HepG2 (cell line): ENCODE results near the gene HSF2BP. TPM values are rescaled to one million over a fixed set of nuclear protein-coding genes. Genes with fewer than 3 reads are reported as not detected.
A peak's percentile ranks its signal among the peaks of the same experiment; 100 is the strongest.

Experiments used
- NFYC ChIP-seq: IDR thresholded peaks from 2 replicates; pipeline ENCODE4 v1.6.1; 2016; ENCODE audit warnings: missing genetic modification reagents, missing compliant biosample characterization
- NONO ChIP-seq, 2 experiments: fragments of 450-650 bp in 1 of 2; sonication (generic) in 1 of 2; formaldehyde crosslinking in 1 of 2; IDR thresholded peaks in 1 of 2; conservative IDR thresholded peaks in 1 of 2; 2 replicates each; pipeline versions ENCODE4 v1.6.1 to v1.8.0; 2017 to 2022; ENCODE audit warnings: mild to moderate bottlenecking in 1 of 2, missing genetic modification reagents in 1 of 2, moderate library complexity in 1 of 2
- PTBP1 ChIP-seq: fragments of 200-400 bp; formaldehyde crosslinking; IDR thresholded peaks from 2 replicates; pipeline ENCODE4 v1.6.1; 2018; ENCODE audit warnings: low read length, low read depth; ENCODE audit not compliant: poor library complexity, severe bottlenecking
- SNAPC2 ChIP-seq: sonication (generic); formaldehyde crosslinking; IDR thresholded peaks from 2 replicates; pipeline ENCODE4 v1.8.1; 2022; ENCODE audit warnings: mild to moderate bottlenecking, missing genetic modification reagents
- TBX2 ChIP-seq: sonication (generic); formaldehyde crosslinking; IDR thresholded peaks from 2 replicates; pipeline ENCODE4 v1.5.0; 2020; ENCODE audit warnings: missing genetic modification reagents, mild to moderate bottlenecking, borderline replicate concordance
- ZNF547 ChIP-seq: sonication (generic); formaldehyde crosslinking; IDR thresholded peaks from 2 replicates; pipeline ENCODE4 v1.5.1; 2020; ENCODE audit warnings: mild to moderate bottlenecking, missing genetic modification reagents
- polyA plus RNA-seq, 8 experiments: library from polyadenylated mRNA; depleted of rRNA in 3 of 8; stranded (reverse) in 7 of 8; unstranded in 1 of 8; fragments of >200 nt; fragmentation: Illumina TruSeq in 4 of 8; extraction: Trizol in 4 of 8; gene quantifications; 2 replicates each; pipeline versions ENCODE4 v1.2.1 to v1.2.3, GENCODE V29; 2011 to 2016; ENCODE audit warnings: low read depth in 4 of 8, missing spikeins in 1 of 8, mixed read lengths in 1 of 8; ENCODE audit not compliant: insufficient read depth in 1 of 8
- total RNA-seq, 5 experiments: library from RNA; depleted of rRNA; stranded (reverse); fragments of >200 nt; fragmentation: Illumina TruSeq; extraction: Trizol; gene quantifications; 2 replicates each; pipeline ENCODE4 v1.2.3, GENCODE V29; 2016; ENCODE audit warnings: low read depth in 1 of 5
- TF ChIP-seq, protein P1 (sequence below): sonication (generic); formaldehyde crosslinking; IDR thresholded peaks from 2 replicates; pipeline ENCODE4 v1.4.0; 2020; ENCODE audit warnings: missing genetic modification reagents
- TF ChIP-seq, protein P2 (sequence below), 2 experiments: sonication (generic) in 1 of 2; formaldehyde crosslinking in 1 of 2; IDR thresholded peaks; 2 replicates each; pipeline versions ENCODE4 v1.6.1 to v1.9.0; 2014 to 2022; ENCODE audit warnings: antibody characterized with exemption in 1 of 2, borderline replicate concordance in 1 of 2, inconsistent platforms in 1 of 2, low read depth in 1 of 2, missing genetic modification reagents in 1 of 2
- TF ChIP-seq, protein P3 (sequence below): IDR thresholded peaks from 2 replicates; pipeline ENCODE4 v1.6.1; 2012; ENCODE audit warnings: low read depth, low read length, improper control_type of control experiment
- TF ChIP-seq, protein P4 (sequence below): sonication (generic); formaldehyde crosslinking; IDR thresholded peaks from 2 replicates; pipeline ENCODE4 v1.9.0; 2022; ENCODE audit warnings: missing genetic modification reagents, mild to moderate bottlenecking, borderline replicate concordance
- TF ChIP-seq, protein P5 (sequence below): sonication (generic); formaldehyde crosslinking; IDR thresholded peaks from 2 replicates; pipeline ENCODE4 v1.4.0; 2020; ENCODE audit warnings: missing genetic modification reagents

Gene HSF2BP
- total and polyA plus RNA-seq, 2 of the 13 experiments (the other 11 are each of a cell fraction or from before 2014, with no cell fraction given) = 0.67 to 2.2 TPM

DNA sequence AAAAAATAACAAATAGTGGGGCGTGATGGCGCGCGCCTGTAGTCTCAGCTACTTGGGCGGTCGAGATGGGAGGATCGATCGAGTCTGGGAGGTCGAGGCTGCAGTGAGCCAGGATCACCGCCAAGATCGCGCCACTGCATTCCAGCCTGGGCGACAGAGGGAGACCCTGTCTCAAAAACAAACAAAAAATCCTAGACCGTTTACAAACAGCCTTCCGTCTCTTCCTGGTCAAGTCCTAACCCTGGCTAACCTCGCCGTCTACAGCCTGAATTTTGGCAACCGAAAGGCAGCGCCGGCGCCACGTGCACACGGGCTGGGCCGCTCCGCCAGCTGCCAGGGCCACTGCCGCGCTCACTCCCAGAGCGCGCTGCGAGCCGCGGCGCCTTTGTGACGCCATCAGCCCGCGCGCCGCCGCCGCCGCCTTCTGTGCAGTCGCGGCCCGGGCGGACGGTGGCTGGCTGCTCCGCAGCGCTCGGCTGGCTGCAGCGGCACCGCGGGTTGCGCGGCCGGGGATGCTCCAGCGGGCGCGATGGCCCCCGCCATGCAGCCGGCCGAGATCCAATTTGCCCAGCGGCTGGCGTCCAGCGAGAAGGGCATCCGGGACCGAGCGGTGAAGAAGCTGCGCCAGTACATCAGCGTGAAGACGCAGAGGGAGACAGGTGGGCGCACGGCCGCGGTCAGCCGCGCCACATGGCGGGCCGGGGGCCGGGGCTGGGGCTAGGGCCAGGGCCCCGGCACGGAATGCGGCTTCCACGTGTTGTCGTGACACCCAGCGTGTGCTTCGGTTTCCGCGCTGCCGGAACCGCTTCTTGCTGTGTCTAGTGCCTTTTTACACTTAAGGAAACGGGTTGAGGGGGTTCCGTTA, at the start of gene HSF2BP, which contains the start of gene RRP1B (continued):
- TF ChIP-seq, protein P1, sequence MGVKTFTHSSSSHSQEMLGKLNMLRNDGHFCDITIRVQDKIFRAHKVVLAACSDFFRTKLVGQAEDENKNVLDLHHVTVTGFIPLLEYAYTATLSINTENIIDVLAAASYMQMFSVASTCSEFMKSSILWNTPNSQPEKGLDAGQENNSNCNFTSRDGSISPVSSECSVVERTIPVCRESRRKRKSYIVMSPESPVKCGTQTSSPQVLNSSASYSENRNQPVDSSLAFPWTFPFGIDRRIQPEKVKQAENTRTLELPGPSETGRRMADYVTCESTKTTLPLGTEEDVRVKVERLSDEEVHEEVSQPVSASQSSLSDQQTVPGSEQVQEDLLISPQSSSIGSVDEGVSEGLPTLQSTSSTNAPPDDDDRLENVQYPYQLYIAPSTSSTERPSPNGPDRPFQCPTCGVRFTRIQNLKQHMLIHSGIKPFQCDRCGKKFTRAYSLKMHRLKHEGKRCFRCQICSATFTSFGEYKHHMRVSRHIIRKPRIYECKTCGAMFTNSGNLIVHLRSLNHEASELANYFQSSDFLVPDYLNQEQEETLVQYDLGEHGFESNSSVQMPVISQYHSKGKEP (CRISPR knock-in tag) = no peak
- TF ChIP-seq, protein P2, sequence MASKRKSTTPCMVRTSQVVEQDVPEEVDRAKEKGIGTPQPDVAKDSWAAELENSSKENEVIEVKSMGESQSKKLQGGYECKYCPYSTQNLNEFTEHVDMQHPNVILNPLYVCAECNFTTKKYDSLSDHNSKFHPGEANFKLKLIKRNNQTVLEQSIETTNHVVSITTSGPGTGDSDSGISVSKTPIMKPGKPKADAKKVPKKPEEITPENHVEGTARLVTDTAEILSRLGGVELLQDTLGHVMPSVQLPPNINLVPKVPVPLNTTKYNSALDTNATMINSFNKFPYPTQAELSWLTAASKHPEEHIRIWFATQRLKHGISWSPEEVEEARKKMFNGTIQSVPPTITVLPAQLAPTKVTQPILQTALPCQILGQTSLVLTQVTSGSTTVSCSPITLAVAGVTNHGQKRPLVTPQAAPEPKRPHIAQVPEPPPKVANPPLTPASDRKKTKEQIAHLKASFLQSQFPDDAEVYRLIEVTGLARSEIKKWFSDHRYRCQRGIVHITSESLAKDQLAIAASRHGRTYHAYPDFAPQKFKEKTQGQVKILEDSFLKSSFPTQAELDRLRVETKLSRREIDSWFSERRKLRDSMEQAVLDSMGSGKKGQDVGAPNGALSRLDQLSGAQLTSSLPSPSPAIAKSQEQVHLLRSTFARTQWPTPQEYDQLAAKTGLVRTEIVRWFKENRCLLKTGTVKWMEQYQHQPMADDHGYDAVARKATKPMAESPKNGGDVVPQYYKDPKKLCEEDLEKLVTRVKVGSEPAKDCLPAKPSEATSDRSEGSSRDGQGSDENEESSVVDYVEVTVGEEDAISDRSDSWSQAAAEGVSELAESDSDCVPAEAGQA (IDR thresholded peaks at IDR 0.05; ENCODE audit: low read depth) = peak; percentile 86
- TF ChIP-seq, protein P2 (CRISPR knock-in tag; IDR thresholded peaks at IDR 0.05; ENCODE audit: borderline replicate concordance) = peak; percentile 97
- TF ChIP-seq, protein P3, sequence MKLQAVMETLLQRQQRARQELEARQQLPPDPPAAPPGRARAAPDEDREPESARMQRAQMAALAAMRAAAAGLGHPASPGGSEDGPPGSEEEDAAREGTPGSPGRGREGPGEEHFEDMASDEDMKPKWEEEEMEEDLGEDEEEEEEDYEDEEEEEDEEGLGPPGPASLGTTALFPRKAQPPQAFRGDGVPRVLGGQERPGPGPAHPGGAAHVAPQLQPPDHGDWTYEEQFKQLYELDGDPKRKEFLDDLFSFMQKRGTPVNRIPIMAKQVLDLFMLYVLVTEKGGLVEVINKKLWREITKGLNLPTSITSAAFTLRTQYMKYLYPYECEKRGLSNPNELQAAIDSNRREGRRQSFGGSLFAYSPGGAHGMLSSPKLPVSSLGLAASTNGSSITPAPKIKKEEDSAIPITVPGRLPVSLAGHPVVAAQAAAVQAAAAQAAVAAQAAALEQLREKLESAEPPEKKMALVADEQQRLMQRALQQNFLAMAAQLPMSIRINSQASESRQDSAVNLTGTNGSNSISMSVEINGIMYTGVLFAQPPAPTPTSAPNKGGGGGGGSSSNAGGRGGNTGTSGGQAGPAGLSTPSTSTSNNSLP = no peak
- TF ChIP-seq PTBP1 (no peak), NONO (IDR thresholded peaks at IDR 0.05) (no peak), NONO (CRISPR knock-in tag; conservative IDR thresholded peaks at IDR 0.05) (peak; percentile 78), NFYC (CRISPR knock-in tag) (peak; percentile 38; the same call in 1 of the 2 replicates), TBX2 (CRISPR knock-in tag) (peak; percentile 81), SNAPC2 (CRISPR knock-in tag) (no peak), ZNF547 (CRISPR knock-in tag) (peak; percentile 97)
- TF ChIP-seq, protein P4, sequence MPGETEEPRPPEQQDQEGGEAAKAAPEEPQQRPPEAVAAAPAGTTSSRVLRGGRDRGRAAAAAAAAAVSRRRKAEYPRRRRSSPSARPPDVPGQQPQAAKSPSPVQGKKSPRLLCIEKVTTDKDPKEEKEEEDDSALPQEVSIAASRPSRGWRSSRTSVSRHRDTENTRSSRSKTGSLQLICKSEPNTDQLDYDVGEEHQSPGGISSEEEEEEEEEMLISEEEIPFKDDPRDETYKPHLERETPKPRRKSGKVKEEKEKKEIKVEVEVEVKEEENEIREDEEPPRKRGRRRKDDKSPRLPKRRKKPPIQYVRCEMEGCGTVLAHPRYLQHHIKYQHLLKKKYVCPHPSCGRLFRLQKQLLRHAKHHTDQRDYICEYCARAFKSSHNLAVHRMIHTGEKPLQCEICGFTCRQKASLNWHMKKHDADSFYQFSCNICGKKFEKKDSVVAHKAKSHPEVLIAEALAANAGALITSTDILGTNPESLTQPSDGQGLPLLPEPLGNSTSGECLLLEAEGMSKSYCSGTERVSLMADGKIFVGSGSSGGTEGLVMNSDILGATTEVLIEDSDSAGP (CRISPR knock-in tag) = peak; percentile 74
- TF ChIP-seq, protein P5, sequence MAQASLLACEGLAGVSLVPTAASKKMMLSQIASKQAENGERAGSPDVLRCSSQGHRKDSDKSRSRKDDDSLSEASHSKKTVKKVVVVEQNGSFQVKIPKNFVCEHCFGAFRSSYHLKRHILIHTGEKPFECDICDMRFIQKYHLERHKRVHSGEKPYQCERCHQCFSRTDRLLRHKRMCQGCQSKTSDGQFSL (CRISPR knock-in tag) = peak; percentile 89
